ENCODE measurements around the gene SUN1. TPM values are rescaled to one million over a fixed set of nuclear protein-coding genes. Genes with fewer than 3 reads are reported as not detected.

The SUN1 gene
- total and polyA plus RNA-seq, 2 of the 8 experiments (the other 6 are each of a cell fraction or from before 2014, with no cell fraction given) = 108 to 158 TPM

GRCh38 chr7:844514-844913 is 12.2 kb downstream of the SUN1 start:
- H3K23ac ChIP-seq (ENCODE audit: insufficient read length) = no peak overlapping the region
- no peak overlapping the region for H3K9ac ChIP-seq (replicated peaks in 1 of 4; ENCODE audit: extremely low read depth in 1 of 4, low read depth in 3 of 4, low read length in 3 of 4)
- no peak overlapping the region for H4K8ac ChIP-seq (ENCODE audit: extremely low read depth, insufficient read depth, low read length)
- no peak overlapping the region for H3K4ac ChIP-seq (replicated peaks; ENCODE audit: insufficient read length, low read depth, low read length)
- H3K18ac ChIP-seq (ENCODE audit: extremely low read depth, low read length) = no peak overlapping the region
- H2BK120ac ChIP-seq (replicated peaks; ENCODE audit: low read depth, low read length) = no peak overlapping the region
- H3K4me3 ChIP-seq (ENCODE audit: extremely low read depth in 1 of 4, insufficient read depth in 2 of 4, low read depth in 3 of 4, low read length in 4 of 4) = no peak overlapping the region
- DNase-seq (ENCODE audit: low read depth in 1 of 2, low spot score in 2 of 2) = no peak
- 96% methylated on average over 15 of the region's 15 CpGs; no CpG with 5 or more reads in 1 of the 2 experiments for WGBS, 2 experiments (ENCODE audit: extremely low coverage in 1 of 2, insufficient coverage in 1 of 2, insufficient read length in 1 of 2, insufficient replicate concordance in 2 of 2, low coverage in 1 of 2, low lambda C conversion rate in 2 of 2, missing lambda C conversion rate in 1 of 2)
- H3K23me2 ChIP-seq (ENCODE audit: low read depth, low read length) = no peaks in the 10 kb centered on the region
- no peak overlapping the region for H3K56ac ChIP-seq (replicated peaks; ENCODE audit: insufficient read length, low read depth, low read length)
- H3K27ac ChIP-seq (ENCODE audit: low read depth, low read length) = no peak overlapping the region
- H2BK15ac ChIP-seq (ENCODE audit: low read length) = no peak overlapping the region
- ChIA-PET CTCF (ENCODE audit: partially characterized antibody) (interaction anchor here (0.7 to 2.8 kb wide), 5 partner anchors 9 to 329 kb away, joined by 3 to 13 read pairs (median 6); no protein-coding TSS in a partner anchor), POLR2A (ENCODE audit: partially characterized antibody) (interaction anchor here (1.2 to 1.5 kb wide), 2 partner anchors 16 to 22 kb away, joined by 3 to 4 read pairs; no protein-coding TSS in a partner anchor)
- no peak overlapping the region for H4K5ac ChIP-seq (ENCODE audit: insufficient read length, low read depth, low read length)
- FAIRE-seq = no peak
- no peak overlapping the region for H2BK5ac ChIP-seq (ENCODE audit: low read depth, low read length)
- peaks cover 3 to 10% of the 10 kb centered on the region in 2 experiments for H4K20me1 ChIP-seq (replicated peaks in 1 of 2; ENCODE audit: control insufficient read depth in 1 of 2, insufficient read depth in 2 of 2, low read length in 2 of 2)
- no peak overlapping the region for H2BK12ac ChIP-seq (ENCODE audit: low read depth, low read length)
- H2AFZ ChIP-seq (ENCODE audit: low read length) = no peak overlapping the region
- H2BK20ac ChIP-seq (ENCODE audit: low read length) = no peak overlapping the region
- no peak overlapping the region for H2AK5ac ChIP-seq (ENCODE audit: low read depth, low read length)
- no peak overlapping the region for H3K4me2 ChIP-seq (ENCODE audit: insufficient read depth in 1 of 2, low read depth in 2 of 2, low read length in 2 of 2)
- H3K36me3 ChIP-seq (ENCODE audit: control insufficient read depth in 2 of 4, insufficient read depth in 4 of 4, low read length in 3 of 4) = peaks cover 18 to 61% (median 43%) of the 10 kb centered on the region in 4 experiments; a peak in 7 of 8 replicates
- no peak overlapping the region for H4K91ac ChIP-seq (replicated peaks; ENCODE audit: insufficient read length, low read length)
- peaks cover 0 to 2% of the 10 kb centered on the region in 2 experiments; a peak in 1 of 4 replicates for H3K9me3 ChIP-seq (ENCODE audit: insufficient read depth in 2 of 2, low read depth in 1 of 2, low read length in 1 of 2)
- H3K14ac ChIP-seq (ENCODE audit: insufficient read length) = no peak overlapping the region
- H3K79me1 ChIP-seq (ENCODE audit: low read depth, low read length) = peaks cover 6% of the 10 kb centered on the region; the same call in 1 of the 2 replicates
- H3K79me2 ChIP-seq (ENCODE audit: control insufficient read depth in 1 of 2, insufficient read depth in 2 of 2, low read length in 2 of 2) = peaks cover 0 to 23% of the 10 kb centered on the region in 2 experiments; a peak in 1 of 4 replicates
- H3K4me1 ChIP-seq (replicated peaks in 1 of 4; ENCODE audit: control insufficient read depth in 3 of 4, insufficient read depth in 4 of 4, low read length in 3 of 4) = no peaks in the 10 kb centered on the region
- H3K27me3 ChIP-seq (replicated peaks in 1 of 4; ENCODE audit: control insufficient read depth in 3 of 4, extremely low read depth in 1 of 4, insufficient read depth in 3 of 4, low read length in 3 of 4) = no peaks in the 10 kb centered on the region
- no peak for TF ChIP-seq CBX5 (IDR thresholded peaks at IDR 0.05; ENCODE audit: low read depth, low read length)
- no peak for TF ChIP-seq GTF2F1 (IDR thresholded peaks at IDR 0.05; ENCODE audit: borderline replicate concordance, low read depth, low read length)
- TF ChIP-seq USF2 (IDR thresholded peaks at IDR 0.05; ENCODE audit: low read length) = no peak
- TF ChIP-seq RBBP5 (IDR thresholded peaks at IDR 0.05; ENCODE audit: borderline replicate concordance, low read depth, low read length) = no peak
- no peak for TF ChIP-seq EP300 (IDR thresholded peaks at IDR 0.05; ENCODE audit: borderline replicate concordance in 1 of 2, low read depth in 2 of 2, low read length in 2 of 2)
- no peak for TF ChIP-seq SRF (IDR thresholded peaks at IDR 0.05; ENCODE audit: low read depth, low read length)
- no peak for TF ChIP-seq RFX5 (IDR thresholded peaks at IDR 0.05; ENCODE audit: borderline replicate concordance, low read depth, low read length)
- no peak for TF ChIP-seq BRCA1 (IDR thresholded peaks at IDR 0.05; ENCODE audit: low read depth, low read length)
- no peak for TF ChIP-seq POLR2A (IDR thresholded peaks at IDR 0.05; ENCODE audit: control extremely low read depth in 1 of 2, low read depth in 2 of 2, low read length in 2 of 2)
- TF ChIP-seq CTBP2 (IDR thresholded peaks at IDR 0.05; ENCODE audit: borderline replicate concordance, insufficient read depth, insufficient read length, low read length) = no peak
- no peak for TF ChIP-seq JUN (IDR thresholded peaks at IDR 0.05; ENCODE audit: low read depth, low read length)
- TF ChIP-seq TAF1 (IDR thresholded peaks at IDR 0.05; ENCODE audit: low read depth, low read length) = no peak
- no peak for TF ChIP-seq SUZ12 (IDR thresholded peaks at IDR 0.05; ENCODE audit: low read length)
